ENCODE data around the gene RBM39. TPM values are rescaled to one million over a fixed set of nuclear protein-coding genes. Genes with fewer than 3 reads are reported as not detected.
"Not testable (repeated sequence)": the region's sequence is repeated elsewhere in the genome, so short reads cannot be mapped to it uniquely, and the experiment has no call there.

The RBM39 gene
- total RNA-seq, 2 donors from 2014 or later = 276 to 332 TPM

DNA sequence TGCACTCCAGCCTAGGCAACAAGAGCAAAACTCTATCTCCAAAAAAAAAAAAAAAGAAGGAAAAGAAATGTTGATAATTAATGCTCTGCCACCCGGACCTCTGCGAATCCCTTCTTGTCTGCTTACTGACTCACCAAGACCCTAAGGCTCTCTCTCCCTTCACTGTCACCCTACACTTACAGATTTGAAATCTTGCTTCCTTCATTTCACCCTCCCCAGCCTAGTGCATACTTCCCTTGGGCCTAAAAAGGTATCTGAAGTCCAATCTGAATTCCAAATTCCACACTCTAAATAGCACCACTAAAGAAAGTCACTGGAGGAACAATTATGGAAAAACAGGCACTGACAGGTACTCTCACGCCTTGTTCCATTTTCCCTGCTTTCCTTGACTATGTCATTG is 20.4 kb upstream of the RBM39 start:
- Histone ChIP-seq H3K36me3 (ENCODE audit: control insufficient read depth, insufficient read depth, low read length) (no peaks in the 10 kb centered on the region), H3K9me3 (ENCODE audit: control insufficient read depth, low read length) (no peaks in the 10 kb centered on the region), H3K4me3 (ENCODE audit: low read length) (no peak overlapping the region), H3K27me3 (ENCODE audit: control insufficient read depth, insufficient read depth, low read length, poor library complexity, severe bottlenecking) (no peaks in the 10 kb centered on the region), H3K9ac (ENCODE audit: extremely low read depth, low read length, poor library complexity, severe bottlenecking) (no peak overlapping the region), H3K27ac (ENCODE audit: low read depth, low read length) (no peak overlapping the region), H3K4me1 (ENCODE audit: control insufficient read depth, insufficient read depth, low read length) (no peaks in the 10 kb centered on the region)
- TF ChIP-seq, protein P1, sequence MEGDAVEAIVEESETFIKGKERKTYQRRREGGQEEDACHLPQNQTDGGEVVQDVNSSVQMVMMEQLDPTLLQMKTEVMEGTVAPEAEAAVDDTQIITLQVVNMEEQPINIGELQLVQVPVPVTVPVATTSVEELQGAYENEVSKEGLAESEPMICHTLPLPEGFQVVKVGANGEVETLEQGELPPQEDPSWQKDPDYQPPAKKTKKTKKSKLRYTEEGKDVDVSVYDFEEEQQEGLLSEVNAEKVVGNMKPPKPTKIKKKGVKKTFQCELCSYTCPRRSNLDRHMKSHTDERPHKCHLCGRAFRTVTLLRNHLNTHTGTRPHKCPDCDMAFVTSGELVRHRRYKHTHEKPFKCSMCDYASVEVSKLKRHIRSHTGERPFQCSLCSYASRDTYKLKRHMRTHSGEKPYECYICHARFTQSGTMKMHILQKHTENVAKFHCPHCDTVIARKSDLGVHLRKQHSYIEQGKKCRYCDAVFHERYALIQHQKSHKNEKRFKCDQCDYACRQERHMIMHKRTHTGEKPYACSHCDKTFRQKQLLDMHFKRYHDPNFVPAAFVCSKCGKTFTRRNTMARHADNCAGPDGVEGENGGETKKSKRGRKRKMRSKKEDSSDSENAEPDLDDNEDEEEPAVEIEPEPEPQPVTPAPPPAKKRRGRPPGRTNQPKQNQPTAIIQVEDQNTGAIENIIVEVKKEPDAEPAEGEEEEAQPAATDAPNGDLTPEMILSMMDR (conservative IDR thresholded peaks at IDR 0.05) = no peak
- Mint-ChIP-seq H3K27me3 (ENCODE audit: insufficient read depth) (no peaks in the 10 kb centered on the region), H3K4me3 (no peak overlapping the region), H3K36me3 (ENCODE audit: low read depth) (no peaks in the 10 kb centered on the region), H3K4me1 (no peaks in the 10 kb centered on the region), H3K27ac (no peak overlapping the region), H3K9me3 (no peaks in the 10 kb centered on the region)
- WGBS, 2 experiments (ENCODE audit: insufficient coverage in 1 of 2, insufficient read length in 1 of 2) = 90 to 92% methylated on average over 2 to 3 of the region's 3 CpGs
- no peak for DNase-seq

DNA sequence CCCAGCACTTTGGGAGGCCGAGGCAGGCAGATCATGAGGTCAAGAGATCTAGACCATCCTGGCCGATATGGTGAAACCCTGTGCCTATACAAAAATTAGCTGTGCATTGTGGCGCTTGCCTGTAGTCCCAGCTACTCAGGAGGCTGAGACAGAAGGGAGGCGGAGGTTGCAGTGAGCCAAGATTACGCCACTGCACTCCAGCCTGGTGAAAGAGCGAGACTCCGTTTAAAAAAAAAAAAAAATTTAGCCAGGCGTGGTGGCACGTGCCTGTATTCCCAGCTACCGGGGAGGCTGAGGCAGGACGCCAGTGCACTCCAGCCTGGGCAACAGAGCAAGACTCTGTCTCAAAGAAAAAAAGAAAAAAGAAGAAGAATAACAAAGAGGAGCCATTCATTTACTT is 19.5 kb upstream of the RBM39 start:
- H3K4me1 Mint-ChIP-seq; H3K27me3 Mint-ChIP-seq (ENCODE audit: insufficient read depth); H3K27ac Mint-ChIP-seq; H3K36me3 ChIP-seq (ENCODE audit: control insufficient read depth, insufficient read depth, low read length); H3K4me3 ChIP-seq (ENCODE audit: low read length); H3K9me3 ChIP-seq (ENCODE audit: control insufficient read depth, low read length); H3K27me3 ChIP-seq (ENCODE audit: control insufficient read depth, insufficient read depth, low read length, poor library complexity, severe bottlenecking); H3K4me1 ChIP-seq (ENCODE audit: control insufficient read depth, insufficient read depth, low read length); DNase-seq; H3K27ac ChIP-seq (ENCODE audit: low read depth, low read length); H3K4me3 Mint-ChIP-seq; H3K36me3 Mint-ChIP-seq (ENCODE audit: low read depth); H3K9ac ChIP-seq (ENCODE audit: extremely low read depth, low read length, poor library complexity, severe bottlenecking); H3K9me3 Mint-ChIP-seq: not testable (repeated sequence)
- 91 to 93% methylated on average over 8 to 11 of the region's 11 CpGs for WGBS, 2 experiments (ENCODE audit: insufficient coverage in 1 of 2, insufficient read length in 1 of 2)

DNA sequence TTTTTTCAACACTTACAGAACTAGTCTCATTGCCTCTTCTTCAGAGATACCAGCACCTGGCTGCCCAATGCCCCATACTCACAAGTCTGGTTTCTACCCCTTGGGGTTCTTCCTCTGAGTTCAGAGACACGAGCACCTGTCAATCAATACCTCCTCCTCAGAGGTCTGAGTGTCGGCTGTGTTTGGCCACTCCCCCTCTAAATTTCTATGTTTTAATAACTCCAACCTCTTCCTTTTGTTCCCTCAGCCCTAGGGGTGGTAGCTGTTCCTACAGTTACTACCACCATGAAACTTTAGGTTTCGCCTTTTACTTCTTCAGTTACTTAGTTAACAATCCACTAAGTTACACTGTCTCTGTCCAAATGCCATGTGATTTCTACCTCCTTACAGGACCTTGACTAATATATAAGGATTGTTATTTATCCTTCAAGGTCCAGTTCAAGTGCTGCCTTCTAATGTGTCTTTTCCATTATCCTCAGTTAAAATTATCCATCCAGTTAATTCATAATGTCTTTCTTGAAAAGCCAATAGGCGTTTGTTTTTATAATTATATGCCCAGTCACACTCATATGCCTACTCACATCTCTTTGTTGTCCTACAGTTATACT is 15.1 kb upstream of the RBM39 start:
- Mint-ChIP-seq H3K9me3 (no peaks in the 10 kb centered on the region), H3K4me1 (no peaks in the 10 kb centered on the region), H3K27me3 (ENCODE audit: insufficient read depth) (no peaks in the 10 kb centered on the region), H3K4me3 (no peak overlapping the region), H3K36me3 (ENCODE audit: low read depth) (no peaks in the 10 kb centered on the region), H3K27ac (no peak overlapping the region)
- WGBS, 2 experiments (ENCODE audit: insufficient coverage in 1 of 2, insufficient read length in 1 of 2) = 90 to 92% methylated on average over 4 of the region's 4 CpGs
- H3K9ac ChIP-seq (ENCODE audit: extremely low read depth, low read length, poor library complexity, severe bottlenecking) = no peak overlapping the region
- TF ChIP-seq, protein P1 (conservative IDR thresholded peaks at IDR 0.05) = peak; percentile 27
- DNase-seq = no peak
- no peak overlapping the region for H3K4me3 ChIP-seq (ENCODE audit: low read length)
- no peaks in the 10 kb centered on the region for H3K36me3 ChIP-seq (ENCODE audit: control insufficient read depth, insufficient read depth, low read length)
- no peaks in the 10 kb centered on the region for H3K9me3 ChIP-seq (ENCODE audit: control insufficient read depth, low read length)
- no peaks in the 10 kb centered on the region for H3K27me3 ChIP-seq (ENCODE audit: control insufficient read depth, insufficient read depth, low read length, poor library complexity, severe bottlenecking)
- H3K27ac ChIP-seq (ENCODE audit: low read depth, low read length) = no peak overlapping the region
- H3K4me1 ChIP-seq (ENCODE audit: control insufficient read depth, insufficient read depth, low read length) = no peaks in the 10 kb centered on the region

DNA sequence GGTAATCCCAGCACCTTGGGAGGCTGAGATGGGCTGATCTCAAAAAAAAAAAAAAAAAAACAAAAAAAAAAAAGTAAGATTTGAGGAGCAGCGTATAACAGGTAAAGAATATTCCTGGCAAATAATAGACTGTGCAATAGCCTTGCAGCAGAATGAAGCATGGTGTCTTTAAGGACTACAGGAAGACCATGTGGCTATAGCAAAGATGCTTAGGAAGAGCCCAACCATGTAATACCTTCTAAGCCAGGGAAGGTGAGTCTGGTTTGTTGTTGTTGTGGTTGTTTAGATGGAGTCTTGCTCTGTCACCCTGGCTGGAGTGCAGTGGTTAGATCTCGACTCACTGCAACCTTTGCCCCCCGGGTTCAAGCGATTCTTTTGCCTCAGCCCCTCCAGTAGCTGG is 14.3 kb upstream of the RBM39 start:
- TF ChIP-seq, protein P1 (conservative IDR thresholded peaks at IDR 0.05) = no peak
- no peaks in the 10 kb centered on the region for H3K27me3 ChIP-seq (ENCODE audit: control insufficient read depth, insufficient read depth, low read length, poor library complexity, severe bottlenecking)
- WGBS, 2 experiments (ENCODE audit: insufficient coverage in 1 of 2, insufficient read length in 1 of 2) = 97 to 98% methylated on average over 4 of the region's 4 CpGs
- Mint-ChIP-seq H3K4me3 (no peak overlapping the region), H3K27me3 (ENCODE audit: insufficient read depth) (no peaks in the 10 kb centered on the region), H3K27ac (no peak overlapping the region), H3K4me1 (no peaks in the 10 kb centered on the region), H3K36me3 (ENCODE audit: low read depth) (no peaks in the 10 kb centered on the region), H3K9me3 (no peaks in the 10 kb centered on the region)
- no peak overlapping the region for H3K27ac ChIP-seq (ENCODE audit: low read depth, low read length)
- H3K4me1 ChIP-seq (ENCODE audit: control insufficient read depth, insufficient read depth, low read length) = no peaks in the 10 kb centered on the region
- H3K36me3 ChIP-seq (ENCODE audit: control insufficient read depth, insufficient read depth, low read length) = no peaks in the 10 kb centered on the region
- H3K4me3 ChIP-seq (ENCODE audit: low read length) = no peak overlapping the region
- H3K9me3 ChIP-seq (ENCODE audit: control insufficient read depth, low read length) = no peaks in the 10 kb centered on the region
- no peak overlapping the region for H3K9ac ChIP-seq (ENCODE audit: extremely low read depth, low read length, poor library complexity, severe bottlenecking)
- no peak for DNase-seq

All from endodermal cell (in vitro differentiated cells).